ENCODE data around the gene PRM1.
A peak's percentile ranks its signal among the peaks of the same experiment; 100 is the strongest.

- TF ChIP-seq, protein P1, sequence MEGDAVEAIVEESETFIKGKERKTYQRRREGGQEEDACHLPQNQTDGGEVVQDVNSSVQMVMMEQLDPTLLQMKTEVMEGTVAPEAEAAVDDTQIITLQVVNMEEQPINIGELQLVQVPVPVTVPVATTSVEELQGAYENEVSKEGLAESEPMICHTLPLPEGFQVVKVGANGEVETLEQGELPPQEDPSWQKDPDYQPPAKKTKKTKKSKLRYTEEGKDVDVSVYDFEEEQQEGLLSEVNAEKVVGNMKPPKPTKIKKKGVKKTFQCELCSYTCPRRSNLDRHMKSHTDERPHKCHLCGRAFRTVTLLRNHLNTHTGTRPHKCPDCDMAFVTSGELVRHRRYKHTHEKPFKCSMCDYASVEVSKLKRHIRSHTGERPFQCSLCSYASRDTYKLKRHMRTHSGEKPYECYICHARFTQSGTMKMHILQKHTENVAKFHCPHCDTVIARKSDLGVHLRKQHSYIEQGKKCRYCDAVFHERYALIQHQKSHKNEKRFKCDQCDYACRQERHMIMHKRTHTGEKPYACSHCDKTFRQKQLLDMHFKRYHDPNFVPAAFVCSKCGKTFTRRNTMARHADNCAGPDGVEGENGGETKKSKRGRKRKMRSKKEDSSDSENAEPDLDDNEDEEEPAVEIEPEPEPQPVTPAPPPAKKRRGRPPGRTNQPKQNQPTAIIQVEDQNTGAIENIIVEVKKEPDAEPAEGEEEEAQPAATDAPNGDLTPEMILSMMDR (IDR thresholded peaks at IDR 0.05) = no peak
- TF ChIP-seq POLR2AphosphoS5 (IDR thresholded peaks at IDR 0.05) = peak in 1 of 3 donors; percentile 28
Observed at GRCh38 chr16:11258553-11259492, 22.3 kb downstream of the PRM1 start.
